Activated gamma-delta T cell treated with anti-CD3 and anti-CD28 coated beads, Interleukin-2, amount 50 U/mL, for 16 hours (primary cell): Measurements from ENCODE around the gene GNPDA2.

Experiments used
- DNase-seq: peaks from one replicate; pipeline ENCODE4 v3.0.0-alpha.2; 2020; ENCODE audit warnings: low read depth

GNPDA2 gene

DNA sequence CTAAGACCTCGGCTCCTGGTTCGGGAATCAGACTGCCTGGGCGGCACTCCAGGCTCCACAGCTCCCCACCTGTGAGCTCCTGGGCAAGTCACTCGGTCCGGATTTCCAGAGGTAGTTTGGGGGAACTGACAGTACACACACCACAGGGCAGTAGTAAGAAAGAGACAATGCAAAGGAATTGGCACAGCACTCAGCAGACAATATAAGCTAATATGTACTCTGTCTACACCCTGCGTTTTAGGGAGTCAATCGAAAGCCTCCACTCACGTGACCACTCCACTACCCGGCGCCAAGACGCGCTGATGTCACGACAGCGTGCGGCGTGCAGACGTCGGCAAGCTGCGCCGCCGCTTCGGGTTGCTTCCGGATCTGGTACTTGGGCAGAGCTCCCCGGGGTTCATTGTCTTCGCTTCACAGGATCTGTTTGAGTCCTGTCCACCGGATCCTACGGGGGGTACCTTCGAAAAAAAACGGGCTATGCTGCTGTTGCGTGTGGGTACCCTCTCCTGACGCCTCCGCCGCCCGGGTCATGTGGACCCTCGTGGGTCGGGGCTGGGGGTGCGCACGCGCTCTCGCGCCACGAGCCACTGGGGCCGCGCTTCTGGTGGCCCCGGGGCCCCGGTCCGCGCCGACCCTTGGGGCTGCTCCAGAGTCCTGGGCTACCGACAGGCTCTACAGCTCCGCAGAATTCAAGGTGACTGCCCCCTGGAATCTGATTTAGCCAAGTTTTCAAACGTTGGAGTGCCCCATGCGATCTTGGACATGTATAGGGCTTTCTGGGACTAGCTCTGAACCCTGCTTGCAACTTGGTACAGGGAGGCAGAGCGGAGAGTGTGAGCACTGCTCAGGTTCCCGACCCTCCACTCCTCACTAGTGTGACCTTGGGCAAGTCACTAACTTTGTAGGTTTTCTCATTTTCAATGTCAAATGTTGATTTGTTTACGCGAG is 48.0 kb downstream of the GNPDA2 start, which contains the start of gene GUF1:
GUF1 (plus strand) TSS at position 327 of the 948 bp plus-strand sequence; CDS start at position 530, 203 bp downstream.
- DNase-seq: peak; percentile 79

DNA sequence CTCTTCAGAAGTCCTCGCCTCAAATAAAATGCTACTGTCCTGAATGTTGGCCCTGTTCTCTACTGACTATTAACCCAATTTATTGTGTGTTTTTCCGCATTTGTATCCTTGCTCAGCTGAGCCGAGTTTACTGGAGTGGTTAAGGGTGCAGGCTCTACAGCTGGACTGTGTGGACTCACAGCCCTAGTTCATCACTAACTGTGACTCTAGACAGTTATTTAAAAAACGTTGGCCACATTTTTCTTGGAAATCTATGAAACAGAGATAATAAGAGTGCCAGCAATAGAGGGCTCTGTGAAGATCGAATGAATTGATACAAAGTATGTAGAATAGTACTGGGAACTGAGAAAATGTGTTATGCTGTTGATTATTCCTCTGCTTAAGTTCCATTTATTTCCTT is 51.0 kb downstream of the GNPDA2 start:
- DNase-seq: no peak

DNA sequence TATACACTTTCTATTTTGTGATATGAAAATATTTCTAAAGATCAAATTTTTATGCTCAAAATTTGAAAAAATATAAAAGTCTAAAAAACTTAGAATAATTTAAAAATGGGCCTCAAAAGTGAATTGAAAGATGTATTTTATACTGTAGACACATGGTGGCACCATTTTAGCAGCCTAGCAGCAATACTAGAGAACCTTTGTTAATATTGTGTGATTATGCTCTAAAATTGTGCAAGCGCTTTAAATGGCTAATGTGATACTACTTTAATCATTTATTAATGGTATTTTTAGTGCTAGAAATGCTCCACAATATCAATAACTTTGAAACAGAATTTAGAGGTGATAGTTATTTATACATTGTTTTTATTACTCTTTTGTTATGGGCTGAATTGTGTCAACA is 51.9 kb downstream of the GNPDA2 start:
- no peak for DNase-seq

DNA sequence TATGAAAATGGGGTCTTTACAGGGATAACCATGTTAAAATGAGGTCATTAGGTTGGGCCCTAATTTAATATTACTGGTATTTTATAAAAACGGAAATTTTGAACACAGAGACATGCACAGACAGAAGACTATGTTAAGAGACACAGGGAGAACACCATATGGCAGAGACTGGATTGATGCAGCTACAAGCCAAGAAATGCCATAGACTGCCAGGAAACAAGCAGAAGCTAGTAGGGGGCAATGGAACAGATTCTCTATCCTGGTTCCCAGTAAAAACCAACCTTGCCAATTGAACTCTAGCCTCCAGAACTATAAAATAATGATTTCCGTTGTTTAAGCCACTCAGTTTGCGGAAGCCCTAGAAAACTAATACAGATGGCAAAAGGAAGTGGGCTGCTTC is 54.7 kb downstream of the GNPDA2 start:
- DNase-seq: no peak

- no peak for DNase-seq
Measured at GRCh38 chr4:44670506-44671199, 55.7 kb downstream of the GNPDA2 start.

- no peak for DNase-seq
Measured at GRCh38 chr4:44668526-44668925, 57.8 kb downstream of the GNPDA2 start.

DNA sequence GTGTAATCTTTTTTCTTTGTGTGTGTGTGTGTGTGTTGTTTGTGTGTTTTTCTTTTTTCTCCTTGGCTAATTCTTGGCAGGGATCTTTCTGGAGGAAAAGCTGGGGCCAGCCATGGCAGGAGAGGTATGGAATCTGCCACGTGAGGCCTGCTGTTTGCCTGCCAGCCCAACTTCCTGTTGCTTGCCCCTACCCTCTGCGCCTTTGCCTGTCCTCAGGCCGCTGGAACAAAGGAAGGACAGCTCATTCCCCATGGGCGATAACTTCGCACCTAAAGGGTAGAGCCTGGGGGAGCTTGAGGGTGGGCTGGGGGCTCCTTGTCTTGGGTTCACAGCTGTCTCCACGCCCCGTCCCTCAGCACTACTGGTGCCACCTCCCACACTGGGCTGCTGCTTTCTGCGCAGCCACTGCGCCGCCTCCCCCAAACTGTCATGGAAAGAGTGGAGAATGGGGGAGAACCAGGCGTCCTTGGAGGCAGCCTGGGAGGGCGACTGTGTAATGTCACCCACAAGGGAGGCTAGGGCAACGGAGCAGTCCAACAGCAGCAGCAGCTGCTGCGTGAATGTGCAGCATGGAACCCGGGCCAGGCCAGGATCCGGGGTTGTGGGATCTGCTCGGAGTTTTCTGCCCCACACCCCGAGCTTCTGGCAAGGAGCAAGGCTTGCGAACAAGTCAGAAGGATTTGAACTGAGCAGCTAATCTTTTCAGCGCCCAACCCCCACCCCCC is 62.7 kb downstream of the GNPDA2 start:
- DNase-seq: no peak

GRCh38 chr4:44662623-44663005 is 63.7 kb downstream of the GNPDA2 start:
- no peak for DNase-seq

GRCh38 chr4:44661940-44662622 is 64.3 kb downstream of the GNPDA2 start:
- DNase-seq: no peak

GRCh38 chr4:44660396-44660795 is 66.0 kb downstream of the GNPDA2 start:
- DNase-seq: no peak

DNA sequence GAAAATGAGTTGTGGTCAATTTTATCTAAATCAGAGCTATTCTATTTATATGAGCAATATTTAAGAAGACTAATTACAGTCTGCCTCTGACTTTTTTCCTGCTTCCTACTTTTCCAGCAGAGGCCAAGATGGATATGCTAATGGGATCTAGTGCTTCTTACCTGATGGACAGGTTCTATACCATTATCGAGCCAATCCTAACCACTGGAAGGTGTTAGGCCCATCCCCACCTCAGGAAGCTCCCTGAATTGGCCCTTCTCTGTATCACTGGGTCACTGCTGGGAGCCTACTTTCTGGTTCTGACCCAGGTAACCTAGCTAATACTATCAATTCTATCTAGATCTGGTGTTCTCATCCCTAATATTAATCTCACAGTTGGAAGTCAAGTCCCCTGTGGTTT is 74.4 kb downstream of the GNPDA2 start:
- DNase-seq: no peak
